Ascending aorta (tissue), 2 donors: ENCODE data around the gene AHNAK2. TPM values are rescaled to one million over a fixed set of nuclear protein-coding genes. Genes with fewer than 3 reads are reported as not detected.

Experiments used
- DNase-seq, 2 donors: peaks; one replicate each; pipeline ENCODE4 v3.0.0-alpha.2; 2019; ENCODE audit warnings: low spot score in 2 of 2
- H3K27ac ChIP-seq, 2 donors: fragments of 200-600 bp; sonication (generic); one replicate each; pipeline ENCODE4 v1.5.1; 2016 to 2017; ENCODE audit warnings: mild to moderate bottlenecking in 1 of 2
- H3K27me3 ChIP-seq: fragments of 200-600 bp; sonication (generic); one replicate; pipeline ENCODE4 v1.5.1; 2017
- H3K36me3 ChIP-seq, 2 donors: fragments of 200-600 bp; sonication (generic); one replicate each; pipeline ENCODE4 v1.5.1; 2016
- H3K4me1 ChIP-seq, 2 donors: fragments of 200-600 bp; sonication (generic); one replicate each; pipeline ENCODE4 v1.5.1; 2016 to 2017; ENCODE audit warnings: mild to moderate bottlenecking in 1 of 2
- H3K4me3 ChIP-seq, 2 donors: fragments of 200-600 bp; sonication (generic); one replicate each; pipeline ENCODE4 v1.5.1; 2016 to 2017; ENCODE audit warnings: mild to moderate bottlenecking in 1 of 2
- H3K9me3 ChIP-seq, 2 donors: fragments of 200-600 bp; sonication (generic); one replicate each; pipeline ENCODE4 v1.5.1; 2016
- intact Hi-C: fragments of 100-400 bp; cut with DNase I; formaldehyde crosslinking; loops from one replicate; pipeline ENCODE4 v1.15.1; 2023
- total RNA-seq: library from RNA; depleted of rRNA; stranded (reverse); fragments of >200 nt; gene quantifications from one replicate; pipeline ENCODE4 v1.1.0, GENCODE V29; 2016
- TF ChIP-seq, protein P1 (sequence below), 3 experiments: fragments of 200-600 bp in 2 of 3; fragments of 450-650 bp in 1 of 3; sonication (generic) in 2 of 3; IDR thresholded peaks; one replicate each; pipeline ENCODE4 v1.5.1; 2016 to 2019; ENCODE audit warnings: antibody characterized with exemption in 3 of 3, mild to moderate bottlenecking in 1 of 3, moderate library complexity in 1 of 3

The AHNAK2 gene
- total RNA-seq, 1 donor from 2014 or later = 35.5 TPM

DNA sequence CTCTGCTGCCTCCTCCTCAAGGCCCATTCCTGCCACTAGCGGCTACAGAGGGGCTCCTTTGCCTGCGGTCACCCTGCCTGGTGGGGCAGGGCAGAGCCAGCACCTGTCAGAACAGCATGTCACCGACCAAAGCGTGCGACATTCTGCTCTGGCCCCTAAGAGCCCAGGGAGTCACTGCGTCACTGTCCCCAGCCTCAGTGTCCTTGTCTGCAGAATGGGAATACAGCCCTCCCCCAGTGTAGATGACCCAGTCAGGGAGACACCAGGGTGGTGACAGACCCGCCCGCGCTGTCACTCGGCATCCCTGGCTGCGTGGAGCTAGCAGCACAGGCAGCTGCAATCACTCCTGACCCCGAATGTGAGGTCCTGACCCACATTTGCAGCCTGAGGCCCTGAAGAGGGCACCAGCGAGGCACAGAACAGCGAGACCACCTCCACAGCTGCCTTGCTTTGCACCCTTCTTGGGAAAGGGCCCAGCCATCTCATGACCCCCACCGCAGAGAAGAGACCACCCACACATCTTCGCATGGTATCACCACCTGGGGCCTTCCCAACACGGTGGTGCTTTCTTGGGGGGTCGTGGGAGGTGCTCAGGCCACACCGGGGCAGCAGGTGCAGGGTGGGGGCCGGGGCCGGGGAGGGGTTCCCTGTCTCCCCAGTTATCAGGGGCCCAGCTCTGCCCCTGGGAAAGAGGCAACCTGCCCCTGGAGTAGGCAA is 2.5 kb downstream of the AHNAK2 start:
- Histone ChIP-seq H3K27ac (peak overlapping the region; percentile 92 to 97), H3K4me3 (no peak overlapping the region), H3K9me3 (no peaks in the 10 kb centered on the region), H3K4me1 (peaks cover 33 to 67% of the 10 kb centered on the region in 2 donors), H3K36me3 (no peaks in the 10 kb centered on the region), H3K27me3 (no peaks in the 10 kb centered on the region)
- no peak for DNase-seq
- intact Hi-C loops = loop anchor here (1.0 to 10.0 kb wide), 5 partner anchors 43 to 291 kb away; partner anchors contain the start of genes BTBD6, CEP170B and INF2
- TF ChIP-seq, protein P1, sequence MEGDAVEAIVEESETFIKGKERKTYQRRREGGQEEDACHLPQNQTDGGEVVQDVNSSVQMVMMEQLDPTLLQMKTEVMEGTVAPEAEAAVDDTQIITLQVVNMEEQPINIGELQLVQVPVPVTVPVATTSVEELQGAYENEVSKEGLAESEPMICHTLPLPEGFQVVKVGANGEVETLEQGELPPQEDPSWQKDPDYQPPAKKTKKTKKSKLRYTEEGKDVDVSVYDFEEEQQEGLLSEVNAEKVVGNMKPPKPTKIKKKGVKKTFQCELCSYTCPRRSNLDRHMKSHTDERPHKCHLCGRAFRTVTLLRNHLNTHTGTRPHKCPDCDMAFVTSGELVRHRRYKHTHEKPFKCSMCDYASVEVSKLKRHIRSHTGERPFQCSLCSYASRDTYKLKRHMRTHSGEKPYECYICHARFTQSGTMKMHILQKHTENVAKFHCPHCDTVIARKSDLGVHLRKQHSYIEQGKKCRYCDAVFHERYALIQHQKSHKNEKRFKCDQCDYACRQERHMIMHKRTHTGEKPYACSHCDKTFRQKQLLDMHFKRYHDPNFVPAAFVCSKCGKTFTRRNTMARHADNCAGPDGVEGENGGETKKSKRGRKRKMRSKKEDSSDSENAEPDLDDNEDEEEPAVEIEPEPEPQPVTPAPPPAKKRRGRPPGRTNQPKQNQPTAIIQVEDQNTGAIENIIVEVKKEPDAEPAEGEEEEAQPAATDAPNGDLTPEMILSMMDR (IDR thresholded peaks at IDR 0.05) = no peak

DNA sequence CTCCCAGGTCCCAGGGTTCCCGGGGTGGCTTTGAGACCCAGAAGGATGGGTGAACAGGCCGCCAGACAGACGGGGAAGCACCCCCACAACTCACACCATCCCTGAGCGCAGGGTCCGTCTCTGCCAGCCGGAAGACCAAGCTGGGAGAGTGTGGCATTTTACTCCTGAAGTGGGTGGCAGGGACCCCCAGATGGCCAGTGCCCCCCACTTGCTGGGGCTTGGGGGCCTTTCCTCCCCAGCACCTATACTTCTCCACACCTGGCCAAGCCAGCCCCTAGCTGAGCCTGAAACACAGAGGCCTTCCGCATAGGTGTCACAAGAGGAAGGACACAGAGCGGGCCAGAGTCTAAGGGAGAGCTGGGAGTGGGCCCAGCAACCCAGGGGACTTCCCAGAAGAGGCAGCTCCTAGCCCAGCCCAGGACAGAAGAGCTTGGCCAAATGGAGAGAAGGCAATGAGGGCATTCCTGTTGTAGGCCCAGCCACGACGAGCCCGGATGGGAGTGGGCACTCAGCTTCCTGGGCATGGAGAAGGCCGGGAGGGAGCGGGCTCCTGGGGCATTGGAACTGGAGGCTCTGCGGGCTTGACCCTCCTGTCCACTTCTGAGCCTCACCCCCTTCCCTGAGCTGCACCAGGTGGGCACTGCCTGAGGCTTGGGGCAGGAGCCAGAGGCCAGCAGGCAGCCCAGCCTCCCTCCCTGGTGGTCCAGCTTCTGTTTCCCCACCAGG is 3.3 kb downstream of the AHNAK2 start:
- H3K27ac ChIP-seq = peak overlapping the region; percentile 92 to 97
- intact Hi-C loops = loop anchor here (1.0 to 10.0 kb wide), 7 partner anchors 42 to 327 kb away; partner anchors contain the start of genes BRF1, BTBD6, CDCA4 and CEP170B
- peaks cover 33 to 68% of the 10 kb centered on the region in 2 donors for H3K4me1 ChIP-seq
- TF ChIP-seq, protein P1 (IDR thresholded peaks at IDR 0.05) = no peak
- peak overlapping the region in 1 of 2 donors; percentile 36 for H3K4me3 ChIP-seq
- no peaks in the 10 kb centered on the region for H3K36me3 ChIP-seq
- no peaks in the 10 kb centered on the region for H3K27me3 ChIP-seq
- no peaks in the 10 kb centered on the region for H3K9me3 ChIP-seq
- no peak for DNase-seq

DNA sequence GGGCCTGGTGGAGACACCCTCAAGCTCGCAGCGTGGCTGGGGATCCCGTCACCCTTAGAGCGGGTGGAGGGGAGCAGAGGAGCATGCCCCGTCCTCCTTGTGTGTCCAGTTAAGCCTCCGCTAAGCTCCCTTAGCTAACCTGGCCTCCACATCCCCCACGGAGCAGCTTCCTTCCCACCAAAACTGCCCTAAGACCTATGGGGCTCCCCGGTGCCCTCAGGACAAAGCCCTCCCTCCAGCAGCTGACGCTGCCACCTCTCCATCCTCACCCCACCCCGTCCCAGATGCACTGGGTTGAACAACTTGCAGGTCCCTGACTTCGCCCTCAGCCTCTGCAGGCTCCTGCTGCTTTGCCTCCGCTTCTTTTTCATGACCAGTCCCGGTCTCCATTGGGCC is 4.0 kb downstream of the AHNAK2 start:
- Histone ChIP-seq H3K27ac (peak overlapping the region; percentile 92 to 97), H3K4me1 (peaks cover 33 to 68% of the 10 kb centered on the region in 2 donors), H3K4me3 (peak overlapping the region; percentile 9 to 36), H3K9me3 (no peaks in the 10 kb centered on the region), H3K36me3 (no peaks in the 10 kb centered on the region), H3K27me3 (no peaks in the 10 kb centered on the region)
- TF ChIP-seq, protein P1 (IDR thresholded peaks at IDR 0.05) = no peak
- intact Hi-C loops = loop anchor here (1.0 to 10.0 kb wide), 6 partner anchors 41 to 328 kb away; partner anchors contain the start of genes BRF1, BTBD6, CDCA4 and INF2
- DNase-seq = no peak

DNA sequence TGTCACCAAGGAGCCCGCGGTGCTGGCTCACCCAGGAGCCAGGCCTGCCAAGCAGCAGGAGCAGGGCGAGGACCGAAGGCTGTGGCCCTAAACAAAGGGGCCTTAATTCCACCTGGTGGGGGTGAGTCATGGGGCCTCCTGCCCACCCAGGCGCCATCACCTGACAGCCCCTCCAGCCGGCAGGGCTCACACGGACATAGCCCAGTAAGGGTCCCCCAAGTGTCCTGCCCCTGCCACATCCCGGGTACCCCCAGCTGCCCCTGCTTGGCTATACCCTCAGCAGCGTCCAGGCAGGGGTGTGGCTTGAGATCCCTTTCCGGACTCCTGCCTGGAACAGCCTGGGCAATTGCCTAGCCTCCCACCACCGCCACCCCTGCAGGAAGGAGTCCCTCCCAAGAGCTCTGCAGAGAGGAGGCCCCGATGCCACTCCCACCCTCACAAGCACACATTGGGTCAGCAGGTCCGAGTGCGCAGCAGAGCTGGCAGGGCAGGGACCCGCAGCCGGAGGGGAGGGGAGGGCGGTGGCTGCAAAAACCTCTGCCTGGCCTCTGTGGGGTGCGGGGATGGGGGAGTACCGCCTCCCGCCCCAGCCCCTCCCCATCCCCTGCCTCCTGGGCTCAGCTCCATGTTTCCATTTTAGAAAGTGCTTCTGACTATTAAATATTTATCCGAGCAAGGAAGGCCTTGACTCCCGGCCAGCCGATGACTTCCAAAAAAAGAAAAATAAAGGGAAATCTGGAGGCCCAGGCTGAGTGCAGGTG is 4.6 kb downstream of the AHNAK2 start:
- intact Hi-C loops = loop anchor here (1.0 to 10.0 kb wide), 9 partner anchors 12 to 329 kb away; partner anchors contain the start of genes BRF1, BTBD6, CDCA4 and CLBA1
- Histone ChIP-seq H3K36me3 (no peaks in the 10 kb centered on the region), H3K27ac (peak overlapping the region; percentile 92 to 97), H3K27me3 (no peaks in the 10 kb centered on the region), H3K4me1 (peaks cover 33 to 67% of the 10 kb centered on the region in 2 donors), H3K4me3 (peak overlapping the region; percentile 9 to 36), H3K9me3 (no peaks in the 10 kb centered on the region)
- peak; percentile 85 to 96 for DNase-seq
- TF ChIP-seq, protein P1 (IDR thresholded peaks at IDR 0.05) = no peak

DNA sequence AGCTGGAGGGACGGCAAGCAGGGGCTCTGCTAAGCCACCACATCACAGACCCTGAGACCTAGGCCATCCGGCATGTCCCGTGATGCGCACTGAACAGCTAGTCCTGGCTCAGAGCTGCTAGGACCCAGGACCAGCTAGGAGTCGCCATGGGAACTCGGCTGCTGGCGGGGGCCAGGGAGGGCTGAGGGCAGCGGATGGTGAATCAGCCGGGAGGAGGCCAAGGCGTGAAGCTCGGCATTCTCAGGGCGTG is 5.1 kb downstream of the AHNAK2 start:
- H3K9me3 ChIP-seq = no peaks in the 10 kb centered on the region
- peak overlapping the region; percentile 92 to 97 for H3K27ac ChIP-seq
- no peaks in the 10 kb centered on the region for H3K36me3 ChIP-seq
- H3K4me3 ChIP-seq = peak overlapping the region in 1 of 2 donors; percentile 8
- no peaks in the 10 kb centered on the region for H3K27me3 ChIP-seq
- TF ChIP-seq, protein P1 (IDR thresholded peaks at IDR 0.05) = no peak
- H3K4me1 ChIP-seq = peaks cover 37 to 70% of the 10 kb centered on the region in 2 donors
- intact Hi-C loops = loop anchor here (1.0 to 10.0 kb wide), 7 partner anchors 12 to 329 kb away; partner anchors contain the start of genes BRF1, BTBD6, CLBA1 and INF2
- no peak for DNase-seq
